ENCODE measurements around the gene NOS1.

DNA sequence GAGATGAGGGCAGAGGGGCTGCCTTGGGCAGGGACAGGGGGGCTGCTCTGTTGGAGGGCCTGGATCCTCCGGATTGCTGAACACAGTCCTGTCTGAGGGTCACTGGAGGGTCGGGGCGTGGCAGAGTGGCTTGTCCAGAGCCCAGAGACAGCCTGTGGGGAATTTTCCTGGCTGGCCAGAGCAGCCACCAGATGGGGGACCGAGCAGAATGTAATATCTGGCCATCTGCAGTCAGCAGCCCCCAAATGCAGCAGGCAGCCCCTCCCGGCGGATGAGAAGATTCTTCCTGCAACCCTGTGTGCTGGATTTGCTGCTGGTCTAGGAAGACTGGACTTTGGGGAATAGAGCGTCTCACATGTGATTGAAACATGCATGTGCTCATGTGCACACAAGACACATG lies 23.3 kb upstream of the NOS1 start:
- TF ChIP-seq GATA3 (IDR thresholded peaks at IDR 0.05; ENCODE audit: low read depth, low read length) (no peak), GATA2 (IDR thresholded peaks at IDR 0.05; ENCODE audit: low read depth, low read length) (no peak)

Measured in SH-SY5Y (cell line).